ENCODE measurements around the gene STARD8.

The STARD8 gene

DNA sequence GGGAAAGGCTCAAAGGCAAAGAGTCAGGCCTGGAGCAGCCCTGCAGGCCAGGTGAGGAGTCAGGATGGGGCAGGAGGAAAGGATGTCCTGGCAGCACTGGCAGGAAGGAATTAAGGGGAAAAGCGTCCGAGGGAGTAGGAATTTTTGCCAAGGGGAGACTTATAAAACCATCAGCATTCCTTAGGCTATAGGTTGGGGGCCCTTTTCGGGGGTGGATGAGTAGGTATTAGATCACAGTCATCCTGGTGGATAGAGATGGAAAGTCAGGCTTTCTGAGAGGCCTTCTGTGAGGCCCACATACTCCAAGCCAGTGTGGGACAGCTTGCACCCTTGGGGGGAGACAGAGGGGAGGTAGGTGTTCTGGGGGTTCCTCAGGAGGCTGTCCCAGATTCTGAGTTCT lies 12.3 kb downstream of the STARD8 start:
- H3K27ac ChIP-seq = no peak overlapping the region
- TF ChIP-seq, protein P1, sequence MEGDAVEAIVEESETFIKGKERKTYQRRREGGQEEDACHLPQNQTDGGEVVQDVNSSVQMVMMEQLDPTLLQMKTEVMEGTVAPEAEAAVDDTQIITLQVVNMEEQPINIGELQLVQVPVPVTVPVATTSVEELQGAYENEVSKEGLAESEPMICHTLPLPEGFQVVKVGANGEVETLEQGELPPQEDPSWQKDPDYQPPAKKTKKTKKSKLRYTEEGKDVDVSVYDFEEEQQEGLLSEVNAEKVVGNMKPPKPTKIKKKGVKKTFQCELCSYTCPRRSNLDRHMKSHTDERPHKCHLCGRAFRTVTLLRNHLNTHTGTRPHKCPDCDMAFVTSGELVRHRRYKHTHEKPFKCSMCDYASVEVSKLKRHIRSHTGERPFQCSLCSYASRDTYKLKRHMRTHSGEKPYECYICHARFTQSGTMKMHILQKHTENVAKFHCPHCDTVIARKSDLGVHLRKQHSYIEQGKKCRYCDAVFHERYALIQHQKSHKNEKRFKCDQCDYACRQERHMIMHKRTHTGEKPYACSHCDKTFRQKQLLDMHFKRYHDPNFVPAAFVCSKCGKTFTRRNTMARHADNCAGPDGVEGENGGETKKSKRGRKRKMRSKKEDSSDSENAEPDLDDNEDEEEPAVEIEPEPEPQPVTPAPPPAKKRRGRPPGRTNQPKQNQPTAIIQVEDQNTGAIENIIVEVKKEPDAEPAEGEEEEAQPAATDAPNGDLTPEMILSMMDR (IDR thresholded peaks at IDR 0.05) = no peak
- no peak for TF ChIP-seq ZFX (IDR thresholded peaks at IDR 0.05; ENCODE audit: borderline replicate concordance)

DNA sequence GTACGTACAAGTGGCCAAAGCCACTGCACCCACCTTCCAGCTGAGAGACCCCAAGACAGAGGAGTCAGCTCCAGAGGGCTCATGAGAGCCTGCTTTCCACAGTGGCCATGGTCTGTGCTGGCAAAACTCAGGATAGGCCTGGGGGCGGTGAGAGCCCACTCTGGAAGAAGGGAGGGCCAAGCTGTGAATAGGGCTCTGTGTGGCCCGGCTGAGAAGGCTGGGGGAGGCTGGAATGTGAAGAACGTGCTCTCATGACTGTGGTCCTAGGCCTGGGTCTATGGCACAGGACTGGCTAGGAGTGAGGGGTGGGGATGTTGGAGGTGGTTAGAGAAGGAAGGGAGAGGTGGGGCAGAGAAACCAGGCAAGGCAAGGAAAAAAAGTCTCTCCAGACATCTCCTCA lies 13.3 kb downstream of the STARD8 start:
- H3K27ac ChIP-seq = no peak overlapping the region
- TF ChIP-seq, protein P1 (IDR thresholded peaks at IDR 0.05) = no peak
- TF ChIP-seq ZFX (IDR thresholded peaks at IDR 0.05; ENCODE audit: borderline replicate concordance) = no peak

DNA sequence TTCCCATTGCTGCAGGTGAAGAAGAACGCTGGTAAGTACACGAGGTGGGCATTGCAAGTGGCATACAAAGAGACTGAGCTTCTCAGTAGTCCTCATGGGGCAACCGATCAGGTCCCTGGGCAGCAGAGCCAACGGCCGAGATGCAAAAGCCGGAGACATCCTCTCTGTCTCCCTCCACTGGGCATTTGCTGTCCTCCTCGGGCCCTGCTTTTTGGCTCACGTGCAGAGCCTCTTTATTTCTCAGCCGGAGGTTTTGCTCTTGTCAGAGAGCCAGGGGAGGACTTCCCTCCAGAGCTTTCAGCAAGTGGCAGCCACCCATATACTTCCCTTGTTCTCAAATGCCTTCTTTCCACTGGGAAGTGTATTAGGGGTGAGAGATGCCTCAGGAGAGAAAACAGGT lies 18.0 kb downstream of the STARD8 start:
- no peak for TF ChIP-seq ZFX (IDR thresholded peaks at IDR 0.05; ENCODE audit: borderline replicate concordance)
- TF ChIP-seq, protein P1 (IDR thresholded peaks at IDR 0.05) = no peak
- H3K27ac ChIP-seq = no peak overlapping the region

DNA sequence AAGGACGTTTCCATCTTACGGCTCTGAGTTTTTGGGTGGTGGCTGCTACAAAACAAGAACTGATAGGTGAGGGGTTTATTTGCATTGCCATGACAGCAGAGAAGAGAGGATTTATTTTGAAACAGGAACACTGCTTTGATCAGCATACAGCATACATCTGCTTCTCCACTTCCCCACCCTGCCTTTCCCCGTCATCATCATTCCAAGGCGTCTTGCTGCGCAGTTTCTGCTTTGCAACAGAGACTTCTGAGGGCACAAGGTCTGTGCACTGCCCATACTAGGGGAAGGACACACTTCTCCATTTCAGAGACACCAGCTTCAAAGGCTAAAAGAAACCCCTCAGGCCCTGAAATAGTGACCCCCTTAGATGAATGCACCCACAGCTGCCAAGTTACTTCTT lies 19.1 kb downstream of the STARD8 start:
- no peak overlapping the region for H3K27ac ChIP-seq
- no peak for TF ChIP-seq ZFX (IDR thresholded peaks at IDR 0.05; ENCODE audit: borderline replicate concordance)
- TF ChIP-seq, protein P1 (IDR thresholded peaks at IDR 0.05) = no peak

DNA sequence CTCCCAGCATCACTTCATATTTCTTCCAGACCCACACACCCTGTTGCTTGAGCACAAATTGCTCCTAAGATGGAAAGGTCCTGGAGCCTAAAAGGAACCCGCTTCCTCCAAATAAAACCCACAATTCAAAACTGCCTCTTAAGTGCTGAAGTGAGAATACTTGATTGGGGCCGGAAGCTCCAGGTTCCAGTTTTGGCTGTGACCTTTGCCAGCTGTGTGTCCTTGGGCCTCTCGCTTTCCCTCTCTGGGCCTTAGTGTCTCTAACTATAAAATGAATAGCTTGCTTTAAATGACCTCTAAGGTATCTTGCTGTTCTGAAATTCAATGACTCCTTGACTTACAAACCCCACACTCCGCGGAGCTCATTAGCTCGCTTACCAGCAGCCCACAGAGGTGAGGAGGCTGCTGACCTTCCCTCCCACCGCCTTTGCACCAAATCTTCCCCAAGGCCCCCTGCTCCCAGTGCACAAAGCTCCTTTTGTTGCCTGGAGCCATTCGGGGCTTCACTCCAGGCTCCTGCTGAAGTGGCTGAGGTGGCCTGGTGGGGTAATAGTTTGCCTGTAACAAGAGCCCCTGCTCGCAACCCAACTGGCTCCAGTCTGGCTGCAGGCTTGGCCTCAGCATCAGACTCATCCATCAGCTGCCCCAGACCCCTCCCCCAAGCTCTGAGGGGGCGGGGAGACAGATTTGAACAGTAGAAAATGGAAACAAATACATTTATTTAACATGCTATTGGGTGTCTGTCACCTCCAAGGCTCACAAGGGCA lies 21.8 kb downstream of the STARD8 start:
- H3K27ac ChIP-seq = no peak overlapping the region
- TF ChIP-seq, protein P1 (IDR thresholded peaks at IDR 0.05) = no peak
- TF ChIP-seq ZFX (IDR thresholded peaks at IDR 0.05; ENCODE audit: borderline replicate concordance) = no peak

DNA sequence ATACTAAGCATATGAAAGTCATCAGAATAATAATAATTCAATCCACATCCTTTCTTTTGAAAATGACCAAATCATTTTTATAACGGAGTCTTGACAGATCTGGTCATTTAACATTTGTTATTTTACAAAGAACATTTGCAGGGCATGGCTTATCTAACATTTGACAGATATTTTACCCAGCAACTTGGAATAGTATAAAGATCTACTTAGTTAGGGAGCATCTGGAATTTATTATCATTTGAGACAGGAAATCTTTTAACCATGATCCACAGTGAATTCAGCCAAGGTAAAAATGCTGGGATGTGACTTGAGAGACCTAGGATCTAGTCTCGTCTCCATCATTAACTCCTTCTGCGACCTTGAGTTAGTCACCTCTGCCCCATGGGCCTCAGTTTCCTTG lies 22.4 kb downstream of the STARD8 start:
- no peak overlapping the region for H3K27ac ChIP-seq
- TF ChIP-seq ZFX (IDR thresholded peaks at IDR 0.05; ENCODE audit: borderline replicate concordance) = no peak
- TF ChIP-seq, protein P1 (IDR thresholded peaks at IDR 0.05) = no peak

DNA sequence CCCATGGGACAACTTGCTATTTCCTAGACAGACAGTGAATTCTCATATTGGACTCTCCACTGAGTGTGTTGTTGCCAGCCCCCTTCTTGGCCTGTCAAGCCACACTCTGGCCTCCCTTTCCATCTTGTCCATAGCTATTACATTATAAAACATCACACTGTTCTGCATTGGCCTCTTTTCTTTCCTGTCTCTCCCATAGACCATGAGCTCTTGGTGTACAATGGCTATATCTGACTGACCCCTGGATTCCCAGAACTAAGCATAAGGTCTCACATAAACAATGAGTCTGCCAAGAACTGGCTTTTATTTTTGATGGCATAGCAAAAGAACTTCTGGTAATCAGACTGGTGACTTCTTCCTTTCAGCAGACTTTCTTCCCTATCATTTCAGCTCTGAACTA lies 23.8 kb downstream of the STARD8 start:
- TF ChIP-seq, protein P1 (IDR thresholded peaks at IDR 0.05) = no peak
- TF ChIP-seq ZFX (IDR thresholded peaks at IDR 0.05; ENCODE audit: borderline replicate concordance) = no peak
- no peak overlapping the region for H3K27ac ChIP-seq
